Activated naive CD8-positive, alpha-beta T cell treated with anti-CD3 and anti-CD28 coated beads, Interleukin-2, amount 50 U/mL, for 24 hours (primary cell): ENCODE data around the gene SCT.
A peak's percentile ranks its signal among the peaks of the same experiment; 100 is the strongest.

Source experiments
- ATAC-seq: fragments of 150-1000 bp; cut with Tn5 transposase; one replicate; pipeline ENCODE4 v1.10.0; 2021
- DNase-seq: peaks from one replicate; pipeline ENCODE4 v3.0.0; 2021
- H3K27ac Mint-ChIP-seq: one replicate; pipeline ENCODE4 v1.8.0; 2021; ENCODE audit warnings: mild to moderate bottlenecking, mixed read lengths
- H3K27me3 Mint-ChIP-seq: one replicate; pipeline ENCODE4 v1.8.0; 2021; ENCODE audit warnings: mixed read lengths
- H3K36me3 Mint-ChIP-seq: one replicate; pipeline ENCODE4 v1.8.0; 2021; ENCODE audit warnings: low read depth, mixed read lengths
- H3K4me1 Mint-ChIP-seq: one replicate; pipeline ENCODE4 v1.8.0; 2021; ENCODE audit warnings: mixed read lengths
- H3K4me3 Mint-ChIP-seq: one replicate; pipeline ENCODE4 v1.8.0; 2021; ENCODE audit warnings: mild to moderate bottlenecking, moderate library complexity, mixed read lengths
- H3K9me3 Mint-ChIP-seq: one replicate; pipeline ENCODE4 v1.8.0; 2021; ENCODE audit warnings: mixed read lengths

Gene SCT

GRCh38 chr11:597166-597725 is 29.7 kb downstream of the SCT start:
- Mint-ChIP-seq H3K4me3 (no peak overlapping the region), H3K27me3 (no peaks in the 10 kb centered on the region), H3K27ac (no peak overlapping the region), H3K4me1 (peaks cover 10% of the 10 kb centered on the region), H3K9me3 (no peaks in the 10 kb centered on the region), H3K36me3 (peaks cover 40% of the 10 kb centered on the region)
- DNase-seq: no peak
- peak; percentile 23 for ATAC-seq

GRCh38 chr11:596374-596773 is 30.6 kb downstream of the SCT start:
- DNase-seq (no peak), ATAC-seq (peak; percentile 41)
- peaks cover 36% of the 10 kb centered on the region for H3K36me3 Mint-ChIP-seq
- no peaks in the 10 kb centered on the region for H3K27me3 Mint-ChIP-seq
- H3K4me3 Mint-ChIP-seq: no peak overlapping the region
- peak overlapping the region; percentile 46 for H3K27ac Mint-ChIP-seq
- no peaks in the 10 kb centered on the region for H3K9me3 Mint-ChIP-seq
- H3K4me1 Mint-ChIP-seq: peaks cover 10% of the 10 kb centered on the region

GRCh38 chr11:595400-595799 is 31.6 kb downstream of the SCT start:
- DNase-seq (no peak), ATAC-seq (no peak)
- Mint-ChIP-seq H3K9me3 (no peaks in the 10 kb centered on the region), H3K4me3 (no peak overlapping the region), H3K27ac (no peak overlapping the region), H3K4me1 (peaks cover 10% of the 10 kb centered on the region), H3K36me3 (peaks cover 40% of the 10 kb centered on the region), H3K27me3 (no peaks in the 10 kb centered on the region)

- ATAC-seq (no peak), DNase-seq (no peak)
- Mint-ChIP-seq H3K4me3 (no peak overlapping the region), H3K27me3 (no peaks in the 10 kb centered on the region), H3K4me1 (peaks cover 14% of the 10 kb centered on the region), H3K9me3 (no peaks in the 10 kb centered on the region), H3K36me3 (peaks cover 44% of the 10 kb centered on the region), H3K27ac (no peak overlapping the region)
Observed at GRCh38 chr11:593347-593746, 33.6 kb downstream of the SCT start.

GRCh38 chr11:592918-593317 is 34.1 kb downstream of the SCT start:
- Mint-ChIP-seq H3K27ac (no peak overlapping the region), H3K36me3 (peaks cover 48% of the 10 kb centered on the region), H3K9me3 (no peaks in the 10 kb centered on the region), H3K27me3 (no peaks in the 10 kb centered on the region), H3K4me3 (no peak overlapping the region), H3K4me1 (peaks cover 19% of the 10 kb centered on the region)
- ATAC-seq (no peak), DNase-seq (no peak)

GRCh38 chr11:592501-592900 is 34.5 kb downstream of the SCT start:
- DNase-seq: no peak
- Mint-ChIP-seq H3K27me3 (no peaks in the 10 kb centered on the region), H3K36me3 (peaks cover 49% of the 10 kb centered on the region), H3K27ac (no peak overlapping the region), H3K9me3 (no peaks in the 10 kb centered on the region), H3K4me3 (no peak overlapping the region), H3K4me1 (peaks cover 23% of the 10 kb centered on the region)
- no peak for ATAC-seq

GRCh38 chr11:590997-591396 is 36.0 kb downstream of the SCT start:
- DNase-seq (no peak), ATAC-seq (no peak)
- Mint-ChIP-seq H3K4me3 (no peak overlapping the region), H3K4me1 (peaks cover 29% of the 10 kb centered on the region), H3K36me3 (peaks cover 45% of the 10 kb centered on the region), H3K27ac (no peak overlapping the region), H3K27me3 (no peaks in the 10 kb centered on the region), H3K9me3 (no peaks in the 10 kb centered on the region)

- no peaks in the 10 kb centered on the region for H3K9me3 Mint-ChIP-seq
- peaks cover 41% of the 10 kb centered on the region for H3K36me3 Mint-ChIP-seq
- no peak overlapping the region for H3K4me3 Mint-ChIP-seq
- ATAC-seq (no peak), DNase-seq (no peak)
- peaks cover 29% of the 10 kb centered on the region for H3K4me1 Mint-ChIP-seq
- H3K27ac Mint-ChIP-seq: no peak overlapping the region
- H3K27me3 Mint-ChIP-seq: no peaks in the 10 kb centered on the region
Observed at GRCh38 chr11:589798-590197, 37.2 kb downstream of the SCT start.

- peaks cover 39% of the 10 kb centered on the region for H3K36me3 Mint-ChIP-seq
- DNase-seq (peak; percentile 65), ATAC-seq (peak; percentile 100)
- peak overlapping the region; percentile 61 for H3K4me3 Mint-ChIP-seq
- H3K9me3 Mint-ChIP-seq: no peaks in the 10 kb centered on the region
- peaks cover 26% of the 10 kb centered on the region for H3K4me1 Mint-ChIP-seq
- H3K27me3 Mint-ChIP-seq: no peaks in the 10 kb centered on the region
- peak overlapping the region; percentile 92 for H3K27ac Mint-ChIP-seq
Observed at GRCh38 chr11:587978-588380, 39.0 kb downstream of the SCT start.

GRCh38 chr11:587546-587945 is 39.4 kb downstream of the SCT start:
- H3K9me3 Mint-ChIP-seq: no peaks in the 10 kb centered on the region
- DNase-seq (no peak), ATAC-seq (peak; percentile 6)
- peak overlapping the region; percentile 61 for H3K4me3 Mint-ChIP-seq
- H3K4me1 Mint-ChIP-seq: peaks cover 26% of the 10 kb centered on the region
- H3K36me3 Mint-ChIP-seq: peaks cover 39% of the 10 kb centered on the region
- H3K27me3 Mint-ChIP-seq: no peaks in the 10 kb centered on the region
- peak overlapping the region; percentile 92 for H3K27ac Mint-ChIP-seq

- H3K27ac Mint-ChIP-seq: peak overlapping the region; percentile 74
- H3K4me3 Mint-ChIP-seq: no peak overlapping the region
- DNase-seq (no peak), ATAC-seq (no peak)
- H3K4me1 Mint-ChIP-seq: peaks cover 26% of the 10 kb centered on the region
- no peaks in the 10 kb centered on the region for H3K9me3 Mint-ChIP-seq
- H3K27me3 Mint-ChIP-seq: no peaks in the 10 kb centered on the region
- peaks cover 37% of the 10 kb centered on the region for H3K36me3 Mint-ChIP-seq
Observed at GRCh38 chr11:586376-587316, 40.3 kb downstream of the SCT start.

GRCh38 chr11:584287-584686 is 42.7 kb downstream of the SCT start:
- DNase-seq: no peak
- no peak for ATAC-seq
- no peaks in the 10 kb centered on the region for H3K27me3 Mint-ChIP-seq
- H3K36me3 Mint-ChIP-seq: peaks cover 25% of the 10 kb centered on the region
- H3K4me3 Mint-ChIP-seq: no peak overlapping the region
- peaks cover 41% of the 10 kb centered on the region for H3K4me1 Mint-ChIP-seq
- H3K9me3 Mint-ChIP-seq: no peaks in the 10 kb centered on the region
- H3K27ac Mint-ChIP-seq: no peak overlapping the region

- peaks cover 25% of the 10 kb centered on the region for H3K36me3 Mint-ChIP-seq
- peaks cover 43% of the 10 kb centered on the region for H3K4me1 Mint-ChIP-seq
- H3K27ac Mint-ChIP-seq: no peak overlapping the region
- no peaks in the 10 kb centered on the region for H3K27me3 Mint-ChIP-seq
- no peak overlapping the region for H3K4me3 Mint-ChIP-seq
- ATAC-seq (no peak), DNase-seq (no peak)
- H3K9me3 Mint-ChIP-seq: no peaks in the 10 kb centered on the region
Observed at GRCh38 chr11:581752-582151, 45.2 kb downstream of the SCT start.

- Mint-ChIP-seq H3K4me1 (peaks cover 40% of the 10 kb centered on the region), H3K27me3 (no peaks in the 10 kb centered on the region), H3K36me3 (peaks cover 24% of the 10 kb centered on the region), H3K4me3 (no peak overlapping the region), H3K27ac (no peak overlapping the region), H3K9me3 (no peaks in the 10 kb centered on the region)
- DNase-seq (no peak), ATAC-seq (no peak)
Observed at GRCh38 chr11:581342-581741, 45.6 kb downstream of the SCT start.

- Mint-ChIP-seq H3K27me3 (peaks cover 2% of the 10 kb centered on the region), H3K4me1 (peaks cover 38% of the 10 kb centered on the region), H3K36me3 (peaks cover 20% of the 10 kb centered on the region), H3K27ac (no peak overlapping the region), H3K4me3 (no peak overlapping the region), H3K9me3 (no peaks in the 10 kb centered on the region)
- ATAC-seq (no peak), DNase-seq (no peak)
Observed at GRCh38 chr11:579830-580601, 47.0 kb downstream of the SCT start.
